Natural killer cell (primary cell): ENCODE measurements around the gene VSNL1. TPM values are rescaled to one million over a fixed set of nuclear protein-coding genes. Genes with fewer than 3 reads are reported as not detected.

ENCODE experiments used
- ATAC-seq, 3 donors: fragments of 150-1000 bp in 2 of 3; fragments of 200-7000 bp in 1 of 3; cut with Tn5 transposase; 1 replicate in 1 of 3; 2 replicates in 2 of 3; pipeline ENCODE4 v1.10.0; 2021; ENCODE audit warnings: mild to moderate bottlenecking in 2 of 3, moderate library complexity in 2 of 3
- DNase-seq, 2 donors: peaks; one replicate each; pipeline versions ENCODE4 v3.0.0 to v3.0.0-alpha.2; 2013 to 2021; ENCODE audit warnings: mixed read lengths in 1 of 2
- H3K27ac ChIP-seq: one replicate; pipeline ENCODE4 v1.5.1; 2013; ENCODE audit warnings: mild to moderate bottlenecking, low read length
- H3K27me3 ChIP-seq: one replicate; pipeline ENCODE4 v1.6.1; 2013; ENCODE audit warnings: low read length; ENCODE audit not compliant: control insufficient read depth, insufficient read depth
- H3K36me3 ChIP-seq: one replicate; pipeline ENCODE4 v1.6.1; 2013; ENCODE audit warnings: low read length; ENCODE audit not compliant: control insufficient read depth, insufficient read depth
- H3K4me1 ChIP-seq: one replicate; pipeline ENCODE4 v1.6.1; 2013; ENCODE audit warnings: low read length; ENCODE audit not compliant: control insufficient read depth, insufficient read depth
- H3K4me3 ChIP-seq: one replicate; pipeline ENCODE4 v1.5.1; 2013; ENCODE audit warnings: low read length
- H3K9me3 ChIP-seq: one replicate; pipeline ENCODE4 v1.6.1; 2013; ENCODE audit warnings: low read length; ENCODE audit not compliant: control insufficient read depth, insufficient read depth
- H3K27ac Mint-ChIP-seq, 2 donors: one replicate each; pipeline ENCODE4 v1.8.0; 2022; ENCODE audit warnings: mild to moderate bottlenecking in 2 of 2, mixed read lengths in 2 of 2, moderate library complexity in 1 of 2
- H3K27me3 Mint-ChIP-seq, 2 donors: one replicate each; pipeline ENCODE4 v1.8.0; 2022; ENCODE audit warnings: low read depth in 2 of 2, mixed read lengths in 2 of 2
- H3K36me3 Mint-ChIP-seq: one replicate; pipeline ENCODE4 v1.8.0; 2022; ENCODE audit warnings: mixed read lengths
- H3K4me1 Mint-ChIP-seq, 2 donors: one replicate each; pipeline ENCODE4 v1.8.0; 2022; ENCODE audit warnings: mixed read lengths in 2 of 2
- H3K4me3 Mint-ChIP-seq: one replicate; pipeline ENCODE4 v1.8.0; 2022; ENCODE audit warnings: mild to moderate bottlenecking, moderate library complexity, mixed read lengths
- H3K9me3 Mint-ChIP-seq, 2 donors: one replicate each; pipeline ENCODE4 v1.8.0; 2022; ENCODE audit warnings: mixed read lengths in 2 of 2
- CTCF ChIP-seq: fragments of 200-600 bp; IDR thresholded peaks from one replicate; pipeline ENCODE4 v1.8.0; 2022; ENCODE audit warnings: antibody characterized with exemption
- WGBS: methylation state at CpG from one replicate; pipeline ENCODE4 v1.1.7; 2013; ENCODE audit warnings: missing lambda C conversion rate; ENCODE audit not compliant: insufficient coverage; 5-methylcytosine and 5-hydroxymethylcytosine counted together
- intact Hi-C: fragments of 100-400 bp; cut with micrococcal nuclease; formaldehyde crosslinking; loops from one replicate; pipeline ENCODE4 v1.14.2; 2022
- total RNA-seq, 4 donors: library from RNA; stranded (reverse); fragments of 120-200 nt in 1 of 4; gene quantifications; one replicate each; pipeline versions ENCODE4 v1.2.3 to v1.2.4, GENCODE V29; 2013 to 2022

Gene VSNL1
- total RNA-seq, 3 donors from 2014 or later (not counting 1 experiment from before 2014, with no cell fraction given): not detected

- Histone ChIP-seq H3K9me3 (no peaks in the 10 kb centered on the region), H3K27me3 (no peaks in the 10 kb centered on the region), H3K4me3 (no peak overlapping the region), H3K27ac (no peak overlapping the region), H3K4me1 (no peaks in the 10 kb centered on the region), H3K36me3 (no peaks in the 10 kb centered on the region)
- H3K36me3 Mint-ChIP-seq: no peaks in the 10 kb centered on the region
- no peaks in the 10 kb centered on the region for H3K9me3 Mint-ChIP-seq
- DNase-seq (no peak), ATAC-seq (no peak)
- no peaks in the 10 kb centered on the region for H3K27me3 Mint-ChIP-seq
- no peak overlapping the region for H3K4me3 Mint-ChIP-seq
- 86% methylated on average over 11 of the region's 11 CpGs for WGBS
- no peaks in the 10 kb centered on the region for H3K4me1 Mint-ChIP-seq
- no peak overlapping the region for H3K27ac Mint-ChIP-seq
- TF ChIP-seq CTCF: no peak
- intact Hi-C loops: loop anchor here (5.0 kb wide), 1 partner anchor 728 kb away; no protein-coding TSS in a partner anchor
These were observed 108.5 kb downstream of the VSNL1 start for GRCh38 chr2:17649026-17649425.

- H3K36me3 Mint-ChIP-seq: no peaks in the 10 kb centered on the region
- H3K9me3 ChIP-seq: no peaks in the 10 kb centered on the region
- no peak overlapping the region for H3K4me3 ChIP-seq
- intact Hi-C loops: no loop called here
- H3K27me3 Mint-ChIP-seq: no peaks in the 10 kb centered on the region
- WGBS: 95% methylated on average over 9 of the region's 9 CpGs
- no peak overlapping the region for H3K4me3 Mint-ChIP-seq
- no peak for DNase-seq
- H3K4me1 ChIP-seq: no peaks in the 10 kb centered on the region
- no peak for TF ChIP-seq CTCF
- no peaks in the 10 kb centered on the region for H3K36me3 ChIP-seq
- H3K27ac ChIP-seq: no peak overlapping the region
- H3K27me3 ChIP-seq: no peaks in the 10 kb centered on the region
- H3K4me1 Mint-ChIP-seq: no peaks in the 10 kb centered on the region
- H3K27ac Mint-ChIP-seq: no peak overlapping the region
- no peak for ATAC-seq
- no peaks in the 10 kb centered on the region for H3K9me3 Mint-ChIP-seq
These were observed 112.3 kb downstream of the VSNL1 start for GRCh38 chr2:17652681-17653394.

- peaks cover 8% of the 10 kb centered on the region for H3K36me3 ChIP-seq
- no peak overlapping the region for H3K27ac ChIP-seq
- Mint-ChIP-seq H3K4me3 (no peak overlapping the region), H3K27me3 (no peaks in the 10 kb centered on the region), H3K36me3 (no peaks in the 10 kb centered on the region), H3K9me3 (no peaks in the 10 kb centered on the region), H3K27ac (no peak overlapping the region), H3K4me1 (no peaks in the 10 kb centered on the region)
- no peak overlapping the region for H3K4me3 ChIP-seq
- no peaks in the 10 kb centered on the region for H3K4me1 ChIP-seq
- intact Hi-C loops: no loop called here
- ATAC-seq: no peak
- H3K9me3 ChIP-seq: no peaks in the 10 kb centered on the region
- TF ChIP-seq CTCF: no peak
- no peak for DNase-seq
- 95% methylated on average over 4 of the region's 4 CpGs for WGBS
- H3K27me3 ChIP-seq: no peaks in the 10 kb centered on the region
These were observed 117.3 kb downstream of the VSNL1 start for GRCh38 chr2:17657759-17658158.
